Nephron progenitor cell (in vitro differentiated cells): ENCODE results near the gene LMF1.

Source experiments
- DNase-seq: peaks from one replicate; pipeline ENCODE4 v3.0.0; 2021
- H3K27ac Mint-ChIP-seq: 2 replicates; pipeline ENCODE4 v1.8.0; 2021; ENCODE audit warnings: mild to moderate bottlenecking, moderate library complexity, mixed read lengths
- H3K27me3 Mint-ChIP-seq: 2 replicates; pipeline ENCODE4 v1.8.0; 2021; ENCODE audit warnings: mild to moderate bottlenecking, low read depth, mixed read lengths; ENCODE audit not compliant: poor library complexity
- H3K36me3 Mint-ChIP-seq: 2 replicates; pipeline ENCODE4 v1.8.0; 2021; ENCODE audit warnings: low read depth, mixed read lengths
- H3K4me1 Mint-ChIP-seq: 2 replicates; pipeline ENCODE4 v1.8.0; 2021; ENCODE audit warnings: mixed read lengths
- H3K4me3 Mint-ChIP-seq: 2 replicates; pipeline ENCODE4 v1.8.0; 2021; ENCODE audit warnings: mild to moderate bottlenecking, moderate library complexity, mixed read lengths
- H3K9me3 Mint-ChIP-seq: 2 replicates; pipeline ENCODE4 v1.8.0; 2021; ENCODE audit warnings: mild to moderate bottlenecking, moderate library complexity, mixed read lengths
- TF ChIP-seq, protein P1 (sequence below): fragments of 200-600 bp; sonication (generic); IDR thresholded peaks from 2 replicates; pipeline ENCODE4 v1.5.0; 2021; ENCODE audit warnings: antibody characterized with exemption

LMF1 gene

DNA sequence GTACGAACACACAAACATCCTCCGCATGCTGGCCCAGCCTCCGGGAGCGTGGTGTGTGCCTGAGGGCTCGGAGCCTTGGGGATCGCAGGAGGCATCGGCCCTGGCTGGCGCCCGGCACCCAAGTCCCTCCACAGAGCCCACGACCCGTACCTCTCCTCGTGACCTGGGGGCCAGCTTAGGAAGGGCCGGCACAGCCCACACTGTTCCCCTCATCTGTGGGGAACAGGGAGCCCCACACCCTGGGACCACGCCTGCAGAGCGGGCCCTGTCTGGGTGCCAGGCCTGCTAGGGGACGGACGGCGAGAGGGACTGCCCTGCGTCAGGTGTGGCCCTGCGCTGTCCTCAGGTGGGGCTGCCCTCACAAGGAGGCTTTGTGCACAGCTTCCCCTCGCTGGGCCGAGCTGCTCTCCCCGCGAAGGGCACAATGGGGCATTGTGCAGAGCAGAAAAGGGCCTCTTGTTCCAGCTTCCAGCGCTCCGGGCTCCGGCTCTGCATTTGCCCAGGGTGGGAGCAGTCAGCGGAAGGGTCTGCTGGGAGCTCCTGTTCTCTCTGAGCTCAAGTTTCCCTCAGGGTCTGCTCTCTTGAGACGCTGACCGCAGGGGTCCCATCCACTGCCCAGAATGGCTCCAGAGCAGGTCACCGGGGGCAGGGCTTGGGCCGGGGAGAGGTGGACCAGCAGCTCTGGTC is 1.7 kb upstream of the LMF1 start:
- H3K36me3 Mint-ChIP-seq, result peaks cover 14% of the 10 kb centered on the region
- no peaks in the 10 kb centered on the region for H3K9me3 Mint-ChIP-seq
- no peak overlapping the region for H3K27ac Mint-ChIP-seq
- peaks cover 62% of the 10 kb centered on the region for H3K4me1 Mint-ChIP-seq
- TF ChIP-seq, protein P1, sequence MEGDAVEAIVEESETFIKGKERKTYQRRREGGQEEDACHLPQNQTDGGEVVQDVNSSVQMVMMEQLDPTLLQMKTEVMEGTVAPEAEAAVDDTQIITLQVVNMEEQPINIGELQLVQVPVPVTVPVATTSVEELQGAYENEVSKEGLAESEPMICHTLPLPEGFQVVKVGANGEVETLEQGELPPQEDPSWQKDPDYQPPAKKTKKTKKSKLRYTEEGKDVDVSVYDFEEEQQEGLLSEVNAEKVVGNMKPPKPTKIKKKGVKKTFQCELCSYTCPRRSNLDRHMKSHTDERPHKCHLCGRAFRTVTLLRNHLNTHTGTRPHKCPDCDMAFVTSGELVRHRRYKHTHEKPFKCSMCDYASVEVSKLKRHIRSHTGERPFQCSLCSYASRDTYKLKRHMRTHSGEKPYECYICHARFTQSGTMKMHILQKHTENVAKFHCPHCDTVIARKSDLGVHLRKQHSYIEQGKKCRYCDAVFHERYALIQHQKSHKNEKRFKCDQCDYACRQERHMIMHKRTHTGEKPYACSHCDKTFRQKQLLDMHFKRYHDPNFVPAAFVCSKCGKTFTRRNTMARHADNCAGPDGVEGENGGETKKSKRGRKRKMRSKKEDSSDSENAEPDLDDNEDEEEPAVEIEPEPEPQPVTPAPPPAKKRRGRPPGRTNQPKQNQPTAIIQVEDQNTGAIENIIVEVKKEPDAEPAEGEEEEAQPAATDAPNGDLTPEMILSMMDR, result no peak
- no peak overlapping the region for H3K4me3 Mint-ChIP-seq
- no peak for DNase-seq
- peaks cover 9% of the 10 kb centered on the region for H3K27me3 Mint-ChIP-seq

DNA sequence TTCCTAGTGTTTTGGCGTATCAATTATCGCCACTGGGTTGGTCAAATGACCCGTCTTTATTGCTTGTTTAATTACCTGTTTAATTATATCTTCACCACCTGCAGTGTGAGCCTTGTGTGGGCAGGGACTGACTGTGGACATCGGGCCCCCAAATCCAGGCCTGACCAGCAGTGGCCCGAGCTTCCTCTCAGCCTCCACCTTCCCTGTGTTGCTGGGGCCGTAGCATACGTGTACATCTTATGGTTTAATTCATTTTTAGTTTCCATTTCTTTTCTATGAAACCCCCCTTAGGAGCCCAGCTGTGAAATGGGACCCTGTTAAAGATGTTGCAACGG is 1.2 kb upstream of the LMF1 start:
- no peak for DNase-seq
- H3K27me3 Mint-ChIP-seq, result peaks cover 9% of the 10 kb centered on the region
- H3K4me3 Mint-ChIP-seq, result peak overlapping the region; percentile 59
- peaks cover under 1% of the 10 kb centered on the region for H3K9me3 Mint-ChIP-seq
- H3K36me3 Mint-ChIP-seq, result peaks cover 20% of the 10 kb centered on the region
- TF ChIP-seq, protein P1, result no peak
- H3K27ac Mint-ChIP-seq, result no peak overlapping the region
- peaks cover 58% of the 10 kb centered on the region for H3K4me1 Mint-ChIP-seq

DNA sequence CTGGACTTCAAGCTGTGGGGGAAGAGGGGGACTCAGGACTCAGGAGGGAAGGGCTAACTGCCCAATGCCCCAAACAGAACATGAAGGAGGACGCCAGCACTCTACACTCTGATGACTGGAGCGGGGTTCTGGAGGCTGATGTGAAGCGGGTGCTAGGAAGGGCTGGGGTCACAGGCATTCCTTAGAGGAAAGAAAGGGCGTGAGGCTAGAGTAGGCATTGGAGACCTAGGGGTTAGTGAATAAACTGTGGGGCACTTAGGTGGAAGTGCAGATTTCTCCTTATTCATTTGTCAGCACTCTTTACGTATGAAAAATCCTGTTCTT is 760 bp upstream of the LMF1 start:
- H3K4me3 Mint-ChIP-seq, result peak overlapping the region; percentile 59
- peaks cover 9% of the 10 kb centered on the region for H3K27me3 Mint-ChIP-seq
- peaks cover 4% of the 10 kb centered on the region for H3K9me3 Mint-ChIP-seq
- TF ChIP-seq, protein P1, result no peak
- peaks cover 54% of the 10 kb centered on the region for H3K4me1 Mint-ChIP-seq
- peak overlapping the region; percentile 27 for H3K27ac Mint-ChIP-seq
- peaks cover 24% of the 10 kb centered on the region for H3K36me3 Mint-ChIP-seq
- no peak for DNase-seq

DNA sequence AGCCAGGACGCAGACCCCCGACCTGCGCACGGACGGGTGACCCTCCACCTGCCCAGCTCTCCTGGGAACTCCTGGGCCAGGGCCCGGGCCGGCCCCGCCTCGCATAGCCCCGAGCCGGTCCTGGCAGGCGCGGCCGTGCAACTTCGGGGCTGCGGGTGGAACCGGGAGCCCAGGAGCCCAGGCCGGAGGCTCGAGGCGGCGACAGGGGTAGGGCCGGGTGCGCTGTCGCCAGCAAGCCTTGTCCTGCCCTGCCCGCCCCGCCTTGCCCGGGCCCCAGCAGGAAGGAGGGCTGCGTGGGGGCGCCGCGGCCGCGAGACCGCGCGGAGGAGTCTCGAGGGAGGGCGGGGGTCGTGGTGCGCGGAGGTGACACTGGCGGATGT is 408 bp downstream of the LMF1 start:
- TF ChIP-seq, protein P1, result no peak
- Mint-ChIP-seq H3K4me3 (peak overlapping the region; percentile 78), H3K27ac (no peak overlapping the region), H3K9me3 (peaks cover 15% of the 10 kb centered on the region), H3K4me1 (peaks cover 48% of the 10 kb centered on the region), H3K27me3 (peaks cover 9% of the 10 kb centered on the region), H3K36me3 (peaks cover 35% of the 10 kb centered on the region)
- DNase-seq, result no peak

DNA sequence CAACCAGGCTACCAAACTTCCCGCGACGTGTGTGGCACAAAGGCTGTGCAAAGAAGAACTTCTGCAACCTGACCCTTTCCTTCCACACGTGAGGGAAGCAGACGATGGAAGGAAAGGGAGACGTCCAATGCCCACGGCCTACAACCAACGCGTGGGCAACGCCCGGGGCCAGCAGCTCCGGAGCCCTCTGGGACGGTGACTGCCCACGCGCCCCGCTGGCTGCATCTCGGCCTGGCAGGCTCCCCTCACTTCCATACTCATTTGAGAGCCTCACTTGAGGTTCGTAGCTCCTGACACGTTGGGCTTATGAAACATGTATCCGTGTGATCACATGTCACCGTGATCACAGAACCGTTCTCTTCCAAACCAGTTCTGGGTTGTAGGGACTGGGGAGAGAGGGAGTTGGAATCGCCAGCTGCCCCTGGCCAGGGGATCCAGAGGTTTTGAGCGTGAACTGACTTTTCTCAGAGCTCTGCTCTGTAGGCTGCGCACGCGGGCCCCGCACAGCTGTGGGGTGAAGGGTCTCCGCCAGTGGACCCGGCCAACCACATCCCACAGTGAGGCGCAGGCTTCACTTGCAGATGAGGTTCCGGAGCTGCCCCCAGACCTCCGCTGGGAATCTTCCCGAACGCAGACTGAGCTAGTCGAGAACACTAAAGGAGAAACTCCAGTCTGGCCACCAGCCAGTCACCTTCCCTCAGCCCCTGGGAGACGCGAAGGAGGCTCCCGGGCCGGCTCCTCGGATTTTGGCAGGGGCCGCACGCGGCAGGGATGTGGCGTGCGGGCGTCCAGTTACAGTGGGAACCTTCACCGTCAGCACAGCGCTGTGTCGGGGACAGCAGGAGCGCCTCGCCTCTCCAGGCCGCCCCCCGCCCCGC is 1.0 kb downstream of the LMF1 start:
- Mint-ChIP-seq H3K36me3 (peaks cover 42% of the 10 kb centered on the region), H3K4me1 (peaks cover 52% of the 10 kb centered on the region), H3K4me3 (peak overlapping the region; percentile 85), H3K9me3 (peaks cover 21% of the 10 kb centered on the region), H3K27me3 (peaks cover 9% of the 10 kb centered on the region), H3K27ac (no peak overlapping the region)
- peak; percentile 60 for DNase-seq
- TF ChIP-seq, protein P1, result no peak

DNA sequence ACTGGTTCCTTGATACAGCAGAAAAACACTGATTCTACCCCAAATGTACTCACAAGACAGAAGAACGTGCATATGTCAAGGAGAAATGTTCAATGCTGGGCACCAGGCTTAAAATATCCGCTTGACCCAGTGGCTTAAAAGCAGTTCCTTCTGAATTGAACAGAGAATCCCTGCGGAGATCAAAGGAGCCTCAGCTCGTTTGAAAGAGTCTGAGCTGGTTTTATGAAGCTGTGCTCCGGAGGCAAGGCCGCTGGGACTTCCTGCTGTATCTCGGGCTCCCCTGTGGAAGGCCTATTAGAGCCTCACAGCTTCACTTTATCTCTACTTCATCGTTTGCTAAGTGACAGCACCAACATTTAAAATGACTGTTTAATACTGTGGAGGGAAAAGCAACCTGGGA is 2.2 kb downstream of the LMF1 start:
- DNase-seq, result no peak
- TF ChIP-seq, protein P1, result no peak
- H3K9me3 Mint-ChIP-seq, result peaks cover 29% of the 10 kb centered on the region
- H3K27me3 Mint-ChIP-seq, result peaks cover 4% of the 10 kb centered on the region
- H3K27ac Mint-ChIP-seq, result peak overlapping the region; percentile 81
- H3K36me3 Mint-ChIP-seq, result peaks cover 51% of the 10 kb centered on the region
- H3K4me1 Mint-ChIP-seq, result peaks cover 58% of the 10 kb centered on the region
- H3K4me3 Mint-ChIP-seq, result peak overlapping the region; percentile 85
